ENCODE data around the gene TMEM179.
"Not testable (repeated sequence)": the region's sequence is repeated elsewhere in the genome, so short reads cannot be mapped to it uniquely, and the experiment has no call there.

Gene TMEM179

DNA sequence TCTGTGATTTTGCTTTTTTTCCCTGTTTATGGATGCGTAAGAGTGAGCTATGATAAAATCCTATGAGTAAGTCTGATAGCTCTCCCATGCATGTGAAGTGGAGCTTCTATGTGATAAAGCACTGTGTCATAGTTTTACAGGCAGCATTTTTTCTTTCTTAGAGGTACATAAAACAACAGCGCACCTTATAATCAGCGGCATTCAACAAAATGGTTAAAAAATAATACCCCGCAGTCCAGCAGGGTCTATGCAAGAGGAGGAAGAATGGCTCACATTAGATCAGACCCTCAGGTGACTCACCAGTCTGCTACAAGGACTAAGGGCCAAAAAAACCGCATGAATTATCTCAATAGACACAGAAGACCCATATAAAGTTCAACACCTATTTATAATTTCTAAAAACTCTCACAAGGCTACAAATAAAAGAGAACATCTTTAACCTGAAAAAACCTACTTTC is 33.0 kb upstream of the TMEM179 start:
- DNase-seq: no peak

DNA sequence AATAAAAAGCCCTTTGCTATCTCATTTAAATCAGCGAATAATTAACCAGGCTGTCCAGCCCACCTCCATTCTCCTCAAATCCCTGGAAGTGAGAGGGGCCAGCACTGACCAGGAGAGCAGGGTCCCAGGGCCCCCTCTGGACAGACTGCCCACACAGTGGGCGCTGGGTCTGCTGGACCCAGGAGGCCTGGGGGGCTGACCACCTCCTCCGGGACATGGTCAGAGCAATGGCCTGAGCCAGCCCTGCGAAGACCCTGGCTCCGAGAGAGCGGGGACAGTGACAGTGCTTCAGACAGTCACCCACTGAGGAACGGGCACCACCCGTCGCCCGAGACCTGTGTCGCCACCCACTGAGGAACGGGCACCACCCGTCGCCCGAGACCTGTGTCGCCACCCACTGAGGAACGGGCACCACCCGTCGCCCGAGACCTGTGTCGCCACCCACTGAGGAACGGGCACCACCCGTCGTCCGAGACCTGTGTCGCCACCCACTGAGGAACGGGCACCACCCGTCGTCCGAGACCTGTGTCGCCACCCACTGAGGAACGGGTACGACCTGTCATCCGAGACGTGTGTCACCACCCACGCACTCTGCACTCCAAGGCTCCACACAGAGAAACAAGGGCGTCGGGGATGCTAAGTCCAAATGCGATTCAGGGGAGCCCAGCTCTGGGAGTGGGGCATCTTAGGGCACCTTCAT is 32.4 kb upstream of the TMEM179 start:
- not testable (repeated sequence) for DNase-seq

DNA sequence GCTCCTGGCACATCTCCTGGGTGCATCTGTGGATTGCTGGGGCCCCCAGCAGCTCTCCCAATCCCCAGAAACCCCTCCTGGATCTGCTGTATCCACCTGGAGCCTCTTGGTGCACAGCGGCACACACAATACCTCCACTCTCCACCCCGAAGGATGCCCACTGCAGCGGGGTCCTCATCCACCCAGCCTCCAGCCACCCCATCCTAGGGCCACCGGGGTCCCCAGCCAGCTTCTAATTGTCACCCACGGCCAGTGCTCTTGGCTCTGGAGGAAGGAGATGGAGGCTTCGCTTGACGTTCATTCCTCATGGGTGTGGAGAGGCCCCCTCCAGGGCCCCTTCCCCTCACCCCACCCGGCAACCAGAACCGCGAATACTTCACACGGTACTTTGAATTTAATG is 31.6 kb upstream of the TMEM179 start:
- no peak for DNase-seq

DNA sequence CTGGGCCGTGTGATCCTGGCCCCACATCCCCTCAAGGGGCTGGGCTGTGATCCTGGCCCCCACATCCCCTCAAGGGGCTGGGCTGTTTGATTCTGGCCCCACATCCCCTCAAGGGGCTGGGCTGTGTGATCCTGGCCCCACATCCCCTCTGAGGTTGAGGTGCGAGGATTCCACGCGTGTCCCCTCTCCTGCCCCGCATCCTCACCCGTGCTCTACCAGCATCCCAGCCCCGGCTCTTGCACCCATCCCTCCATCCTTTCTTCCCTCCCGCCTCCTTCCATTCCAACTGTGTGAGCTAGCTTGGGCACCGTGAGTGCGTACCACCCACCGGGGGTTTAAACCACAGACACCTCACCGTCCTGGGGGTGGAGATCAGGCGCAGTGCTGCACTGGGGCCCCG is 31.1 kb upstream of the TMEM179 start:
- no peak for DNase-seq

DNA sequence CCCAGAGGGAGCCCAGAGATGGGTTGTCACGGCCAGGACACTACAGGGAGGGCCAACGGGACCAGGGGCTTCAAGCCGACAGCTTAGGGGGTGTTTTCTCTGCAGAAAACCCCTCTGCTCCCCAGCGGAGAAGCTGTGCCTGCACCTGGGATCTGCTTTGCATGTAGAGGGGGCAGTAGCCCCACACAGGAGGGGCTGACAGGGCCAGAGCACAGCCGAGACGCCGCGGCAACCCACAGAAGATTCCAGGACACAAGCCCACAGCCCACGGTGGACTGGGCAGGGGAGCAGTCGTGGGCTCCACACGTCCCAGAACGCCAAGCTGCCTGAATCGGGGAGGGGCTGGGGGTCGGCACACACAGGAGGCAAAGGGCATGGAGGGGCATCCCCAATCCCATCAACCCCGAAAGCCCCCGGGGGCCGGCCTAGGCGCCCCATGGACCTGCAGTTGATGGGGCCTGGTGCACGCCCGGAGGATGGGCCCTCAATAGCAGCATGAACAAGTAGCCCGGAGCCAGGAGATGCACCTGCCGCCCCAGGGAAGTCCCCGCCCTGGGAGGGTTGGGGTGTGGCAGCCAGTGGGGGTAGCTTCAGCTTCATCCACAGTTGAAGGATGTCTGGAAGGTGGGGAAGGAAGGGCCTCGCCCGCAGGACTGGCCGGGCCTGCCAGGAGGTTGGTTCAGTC is 30.5 kb upstream of the TMEM179 start:
- DNase-seq: no peak

DNA sequence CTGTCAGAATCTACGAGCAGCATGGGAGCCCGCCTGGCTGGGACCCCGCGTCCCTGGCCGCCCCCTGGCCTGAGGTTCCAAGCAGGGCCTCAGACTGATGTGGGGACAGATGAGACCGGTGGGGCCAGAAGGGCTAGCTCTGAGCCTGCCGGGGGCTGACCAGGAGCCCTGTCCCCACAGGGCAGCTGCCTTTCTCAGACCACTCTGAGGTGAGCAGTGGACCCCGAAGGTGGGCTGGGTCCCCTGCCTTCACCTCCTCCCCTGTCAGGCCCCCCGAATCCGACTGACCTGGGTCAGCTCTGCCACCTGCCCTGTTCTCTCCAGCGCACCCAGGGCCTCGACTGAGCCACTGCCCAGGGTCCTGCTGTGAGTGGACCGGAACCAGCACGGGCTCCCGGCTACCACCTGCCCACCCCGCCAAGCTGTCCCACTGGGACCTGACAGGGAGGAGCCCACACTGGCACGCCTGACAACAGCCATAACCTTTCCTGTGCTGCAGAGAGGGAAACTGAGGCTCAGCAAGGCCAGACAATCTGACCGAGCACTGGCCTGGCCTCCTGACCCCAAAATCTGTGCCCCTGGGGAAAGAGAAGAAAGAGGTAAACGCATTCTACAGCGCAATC is 29.7 kb upstream of the TMEM179 start:
- no peak for DNase-seq

DNA sequence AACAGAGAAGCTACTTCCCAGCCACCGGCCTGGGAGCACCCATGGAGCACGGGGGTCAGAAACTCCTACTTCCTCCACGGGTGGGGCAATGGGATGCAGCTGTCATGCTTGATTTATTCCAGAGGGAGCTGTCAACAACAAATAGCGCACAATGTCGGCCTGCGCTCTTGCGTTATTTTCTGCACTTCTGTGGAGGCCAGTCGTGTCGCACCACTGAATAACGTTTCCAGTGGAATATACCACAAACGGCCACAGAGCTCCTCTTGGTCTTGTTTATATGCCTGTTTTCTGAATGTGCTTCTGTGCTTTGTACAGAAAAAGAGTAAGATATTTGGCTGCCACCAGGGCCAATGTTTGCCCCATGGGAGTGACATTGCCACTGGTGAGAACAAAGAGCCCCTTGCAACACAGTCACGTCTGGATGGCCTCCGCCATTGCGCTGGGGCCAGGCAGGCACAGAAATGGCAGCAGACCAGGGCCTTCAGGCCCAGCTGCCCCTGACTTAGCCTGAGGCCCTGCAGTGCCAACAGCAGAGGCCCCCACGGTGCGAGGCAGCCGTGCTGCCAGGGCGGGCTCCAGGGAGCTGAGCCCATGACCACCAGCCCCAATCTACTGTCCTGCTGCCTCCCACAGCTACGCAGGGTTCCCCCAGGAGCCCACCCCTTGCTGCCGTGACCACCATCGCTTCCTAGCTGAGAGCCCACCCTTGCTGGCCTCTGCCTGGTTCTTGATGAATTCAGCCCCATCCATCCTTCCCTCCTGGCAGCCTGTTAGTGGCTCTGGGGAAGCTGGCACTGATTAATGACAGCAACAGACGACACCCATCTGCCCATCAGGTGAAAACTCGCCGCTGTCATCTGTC is 28.9 kb upstream of the TMEM179 start:
- no peak for DNase-seq

DNA sequence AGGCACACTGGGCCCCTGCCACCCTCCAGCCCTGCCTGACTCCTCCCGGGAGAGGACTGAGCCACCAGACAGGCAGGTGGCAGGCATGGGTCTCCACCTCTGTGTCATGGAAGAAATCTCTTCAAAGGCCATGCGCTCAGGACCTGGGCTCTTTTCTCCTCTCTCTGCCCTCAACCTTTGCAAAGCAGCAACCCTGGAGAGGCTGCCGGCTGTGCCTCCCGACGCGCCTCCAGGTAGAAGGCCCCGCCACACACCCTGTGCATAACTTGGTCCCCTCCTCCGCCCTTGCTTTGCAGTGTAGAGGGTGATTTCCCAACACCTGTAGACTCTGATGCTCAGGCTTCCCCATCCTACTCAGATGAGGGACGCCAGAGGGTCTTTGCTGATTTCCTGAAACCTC is 28.2 kb upstream of the TMEM179 start:
- DNase-seq: no peak

DNA sequence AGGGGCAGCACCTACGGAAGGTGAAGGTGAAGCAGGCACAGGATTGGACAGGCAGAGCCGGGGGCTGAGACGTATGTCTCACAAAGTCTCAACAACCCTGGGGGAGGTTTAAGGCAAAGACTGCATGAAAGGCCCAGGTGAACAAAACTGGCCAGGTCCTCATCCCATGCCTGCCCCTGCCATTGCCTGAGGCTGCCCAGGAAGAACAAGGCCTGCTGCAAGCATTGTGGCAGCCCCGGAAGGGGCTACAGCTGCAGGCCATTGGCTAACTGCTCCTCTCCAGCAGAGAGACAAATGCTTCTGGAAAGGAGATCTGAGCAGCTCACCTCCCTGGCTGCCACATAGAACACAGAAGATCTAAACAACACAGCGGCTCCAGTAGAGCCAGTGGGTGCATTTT is 20.4 kb upstream of the TMEM179 start:
- DNase-seq: no peak

DNA sequence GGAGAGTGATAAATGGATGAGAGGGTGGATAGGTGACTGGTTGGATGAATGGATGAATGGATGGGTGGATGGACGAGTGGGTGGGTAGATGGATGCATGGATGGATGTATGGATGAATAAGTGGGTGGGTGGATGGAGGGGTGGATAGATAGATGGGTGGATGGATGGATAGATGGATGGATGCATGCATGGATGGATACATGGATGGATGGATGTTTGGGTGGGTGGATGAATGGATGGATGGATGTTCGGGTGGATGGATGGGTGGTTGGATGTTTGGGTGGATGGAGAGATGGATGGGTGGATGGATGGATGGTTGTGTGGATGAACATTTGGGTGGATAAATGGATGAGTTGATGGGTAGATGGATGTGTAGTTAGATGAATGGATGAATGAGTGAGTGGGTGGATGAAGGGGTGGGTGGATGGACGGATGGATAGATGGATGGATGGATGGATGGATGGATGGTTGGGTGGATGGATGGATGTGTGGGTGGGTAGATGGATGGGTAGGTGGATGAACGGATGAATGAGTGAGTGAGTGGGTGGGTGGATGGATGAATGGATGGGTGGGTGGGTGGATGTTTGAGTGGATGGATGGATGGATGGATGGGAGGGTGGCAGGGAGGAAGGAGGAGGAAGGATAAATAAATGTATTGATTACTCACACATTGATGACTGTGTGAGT is 9.7 kb upstream of the TMEM179 start:
- DNase-seq: no peak

DNA sequence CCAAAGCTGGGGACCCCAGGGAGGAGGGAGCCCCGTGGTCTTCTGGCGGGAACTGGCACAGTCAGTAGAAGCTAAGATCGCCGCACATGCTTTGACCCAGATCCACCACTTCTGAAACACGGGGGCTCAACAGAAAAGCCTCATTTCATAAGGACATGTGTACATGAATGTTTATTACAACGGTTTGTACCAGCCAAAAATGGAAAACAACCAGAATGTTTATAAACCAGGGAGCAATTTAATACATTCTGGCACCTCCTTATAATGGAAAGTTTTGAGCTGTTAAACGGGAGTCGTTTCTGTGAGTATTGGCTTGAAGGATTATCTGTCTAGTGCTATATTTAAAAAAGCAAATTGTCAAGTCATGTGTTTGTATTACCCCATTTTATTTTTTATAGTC is 7.3 kb upstream of the TMEM179 start:
- DNase-seq: no peak

DNA sequence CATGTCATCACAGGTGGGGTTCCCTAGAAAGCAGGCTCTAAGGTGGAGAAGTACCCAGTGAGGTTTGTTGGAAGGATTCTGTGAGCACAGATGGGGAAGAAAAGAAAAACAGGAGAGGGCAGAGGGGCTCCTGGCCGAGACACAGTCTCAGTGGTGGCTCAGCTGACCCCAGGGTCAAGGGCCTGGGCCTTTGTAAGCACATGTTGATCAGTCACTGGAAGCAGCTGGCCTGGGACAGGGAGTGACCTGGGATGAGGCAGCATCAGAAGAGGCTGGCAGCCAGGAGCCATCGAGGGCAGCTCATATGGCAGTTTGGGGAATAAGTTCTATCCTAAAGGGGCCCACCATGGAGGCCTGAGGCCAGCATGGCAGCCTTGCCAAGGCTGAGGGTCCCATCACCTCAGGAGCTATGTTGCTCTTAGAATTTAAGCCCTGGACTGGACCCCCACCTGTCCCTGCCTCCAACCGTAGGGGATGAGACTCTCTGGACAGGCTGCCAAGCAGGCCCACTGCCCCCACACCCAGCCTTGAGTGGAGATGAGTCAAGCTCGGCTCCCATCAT is 6.3 kb upstream of the TMEM179 start:
- DNase-seq: no peak

DNA sequence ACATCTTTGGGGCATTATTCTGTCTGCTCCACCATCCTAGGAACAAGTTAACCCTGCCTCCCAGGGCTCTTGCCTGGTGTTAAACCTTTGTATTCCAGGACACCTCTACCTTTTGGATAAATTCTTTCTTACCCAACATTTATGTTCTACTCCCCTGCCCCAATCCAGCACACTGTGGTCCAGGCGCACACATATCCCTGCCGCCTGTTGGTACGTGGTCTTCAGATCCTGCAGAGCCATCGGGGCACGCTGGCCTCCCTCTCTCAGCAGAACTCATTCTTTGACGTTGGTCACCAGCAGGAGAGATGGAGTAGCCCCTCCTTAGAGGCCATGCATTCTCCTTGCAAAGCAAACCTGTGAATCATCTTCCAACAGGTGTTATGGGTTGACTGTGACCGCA is 5.1 kb upstream of the TMEM179 start:
- no peak for DNase-seq

DNA sequence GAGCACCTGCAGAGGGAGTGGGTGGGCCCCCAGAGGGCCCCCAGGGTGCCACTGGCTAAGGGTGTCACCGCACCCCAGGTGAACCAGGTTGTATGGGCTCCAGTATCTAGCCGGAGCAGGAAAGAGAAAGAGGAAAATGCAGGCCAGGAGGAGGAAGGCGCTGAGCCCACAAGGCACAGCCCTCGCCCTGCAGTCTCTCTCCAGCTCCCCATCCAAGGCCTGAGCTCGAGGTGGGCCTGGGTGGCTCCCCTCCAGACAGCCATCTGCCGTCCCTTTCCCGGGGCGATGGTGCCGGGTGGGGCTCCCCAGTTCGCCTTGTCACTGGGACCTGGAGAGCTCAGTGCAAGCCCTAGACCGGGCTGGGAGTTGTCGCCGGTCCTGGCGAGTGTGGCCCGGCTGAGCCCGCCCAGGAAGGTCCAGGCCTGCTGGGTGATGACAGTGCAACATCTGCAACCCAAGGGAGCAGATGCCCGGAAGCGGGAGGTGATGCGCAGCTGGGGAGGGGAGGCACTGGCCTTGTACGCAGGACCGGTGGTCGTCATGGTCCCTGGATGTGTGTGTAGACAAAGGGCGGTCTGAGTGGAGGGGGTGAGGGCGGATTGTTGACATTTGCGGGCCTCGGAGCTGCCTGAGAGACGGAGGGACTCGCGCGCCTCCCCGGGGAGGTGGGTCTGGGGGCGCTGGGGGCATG is 716 bp downstream of the TMEM179 start:
- DNase-seq: no peak

DNA sequence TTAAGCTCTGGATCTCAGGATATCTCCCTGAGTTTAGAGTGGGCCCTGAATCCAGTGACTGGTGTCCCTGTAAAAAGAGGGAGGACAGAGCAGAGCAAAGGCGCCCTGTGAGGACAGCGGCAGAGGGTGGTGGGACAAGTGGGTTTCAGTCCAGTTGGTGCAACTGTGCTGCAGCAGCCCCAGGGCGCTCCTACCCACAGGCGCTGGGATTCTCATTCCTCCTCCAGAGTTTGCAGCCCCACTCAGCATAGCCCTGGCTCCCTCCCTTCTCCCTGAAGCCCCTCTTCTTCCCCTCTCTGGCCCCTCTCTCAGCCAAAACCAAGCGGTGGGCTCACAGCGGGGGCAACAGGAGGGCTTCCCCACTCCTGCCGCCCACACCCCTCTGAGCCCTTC is 1.6 kb downstream of the TMEM179 start:
- no peak for DNase-seq

DNA sequence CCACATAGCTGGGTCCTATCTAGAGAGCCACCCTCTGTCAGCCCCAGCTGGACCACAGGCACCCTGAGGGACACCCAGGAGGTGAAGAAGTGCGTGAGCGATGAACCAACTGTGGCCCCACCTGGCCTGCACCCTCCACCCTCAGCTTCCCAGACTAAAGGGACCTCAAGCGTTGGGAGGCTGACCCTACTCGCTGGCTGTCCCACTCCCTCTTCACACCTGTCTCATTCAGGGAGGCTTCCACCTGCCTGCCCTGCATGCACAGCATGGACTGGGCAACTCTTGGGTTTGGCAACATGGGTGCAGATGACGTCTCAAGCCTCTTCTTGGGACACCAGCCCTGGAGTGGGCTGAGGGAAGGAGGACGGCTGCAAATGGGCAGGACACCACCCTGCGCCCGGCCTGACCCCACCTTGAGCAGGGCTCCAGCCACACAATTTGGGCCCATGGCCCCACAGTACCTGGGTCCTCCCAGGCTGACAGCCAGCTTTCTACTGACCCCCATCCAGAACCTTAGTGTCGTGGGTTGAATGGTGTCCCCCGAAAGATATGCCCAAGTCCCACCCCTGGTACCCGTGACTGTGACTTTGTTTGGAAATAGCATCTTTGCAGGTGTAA is 2.1 kb downstream of the TMEM179 start:
- no peak for DNase-seq

DNA sequence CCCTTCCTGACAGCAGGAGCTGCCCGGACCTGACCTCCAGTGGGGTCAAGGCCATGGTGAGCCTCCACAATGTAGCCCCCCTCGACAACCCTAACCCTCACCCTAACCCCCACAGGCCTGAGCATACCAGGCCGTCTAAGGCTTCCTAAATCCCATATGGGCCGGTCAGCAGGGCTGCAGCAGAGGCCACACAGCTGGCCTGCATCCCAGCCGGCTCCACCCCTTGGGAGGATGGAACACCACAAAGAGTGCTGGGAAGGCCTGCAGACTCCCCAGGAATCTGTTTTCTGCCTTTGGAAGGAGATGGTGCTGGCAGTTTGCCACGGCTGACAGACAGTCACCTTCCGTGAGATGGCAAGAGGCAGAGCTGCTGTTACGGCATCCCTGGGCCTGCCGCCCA is 2.8 kb downstream of the TMEM179 start:
- no peak for DNase-seq

DNA sequence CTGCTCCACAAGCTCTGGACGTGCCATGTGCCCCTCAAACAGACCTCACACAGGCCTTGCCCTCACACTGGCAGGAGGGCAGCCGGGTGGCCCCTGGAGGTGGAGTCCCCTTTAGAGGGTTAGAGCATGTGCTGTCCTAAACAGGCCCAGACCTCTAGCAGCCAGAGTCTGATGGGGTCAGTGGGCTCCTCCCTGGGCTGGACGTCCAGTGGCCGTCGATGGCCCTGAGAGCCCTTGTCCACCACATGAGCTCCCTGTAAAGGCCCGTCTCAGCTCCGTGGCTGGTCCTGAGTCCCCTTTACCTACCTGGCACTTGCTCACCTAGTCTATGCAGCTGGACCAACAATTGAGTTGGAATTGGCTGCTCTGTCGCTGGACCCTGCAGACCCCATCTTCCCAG is 3.8 kb downstream of the TMEM179 start:
- DNase-seq: no peak

DNA sequence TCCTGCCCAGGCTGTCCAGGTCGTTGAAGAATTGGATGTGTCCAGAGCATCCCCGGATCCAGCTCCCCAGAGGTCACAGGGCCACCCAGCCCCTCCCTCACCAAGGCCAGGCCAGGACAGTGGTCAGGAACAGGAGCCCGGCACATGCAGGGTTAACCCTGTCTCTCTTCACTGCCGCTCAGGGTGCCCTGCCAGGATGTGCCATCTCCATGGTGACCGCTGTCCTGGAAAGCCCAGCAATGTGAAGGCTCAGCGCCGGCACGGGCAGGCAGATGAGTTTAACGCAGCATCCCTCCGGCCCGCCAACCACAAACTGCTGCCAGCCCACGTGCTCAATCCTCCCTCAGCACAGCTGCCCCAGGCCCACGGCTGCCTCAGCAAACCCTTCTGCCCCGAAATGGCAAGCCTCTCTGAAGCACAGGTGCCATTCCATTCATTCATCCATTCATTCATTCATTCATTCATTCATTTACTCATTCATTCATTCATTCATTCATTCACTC is 4.4 kb downstream of the TMEM179 start:
- DNase-seq: no peak

DNA sequence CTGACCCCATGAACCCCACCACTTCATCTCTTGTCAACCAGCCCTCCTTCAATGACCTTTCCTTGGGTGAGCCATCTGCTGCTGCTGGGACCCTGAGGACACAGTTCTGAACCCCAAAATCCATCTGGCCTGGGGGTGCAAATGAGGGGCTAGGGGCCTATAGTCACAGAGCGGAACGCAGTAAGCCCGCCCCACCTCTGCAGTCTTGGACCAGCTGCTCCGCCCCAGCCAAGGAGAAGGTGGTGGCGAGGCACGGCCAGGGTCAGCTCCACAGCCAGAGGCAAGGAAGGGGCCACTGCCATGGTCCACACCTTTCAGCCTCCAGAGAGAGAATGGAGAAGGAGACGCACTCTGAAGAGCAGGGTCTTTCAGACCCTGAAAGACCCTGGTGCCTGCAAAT is 5.1 kb downstream of the TMEM179 start:
- no peak for DNase-seq

DNA sequence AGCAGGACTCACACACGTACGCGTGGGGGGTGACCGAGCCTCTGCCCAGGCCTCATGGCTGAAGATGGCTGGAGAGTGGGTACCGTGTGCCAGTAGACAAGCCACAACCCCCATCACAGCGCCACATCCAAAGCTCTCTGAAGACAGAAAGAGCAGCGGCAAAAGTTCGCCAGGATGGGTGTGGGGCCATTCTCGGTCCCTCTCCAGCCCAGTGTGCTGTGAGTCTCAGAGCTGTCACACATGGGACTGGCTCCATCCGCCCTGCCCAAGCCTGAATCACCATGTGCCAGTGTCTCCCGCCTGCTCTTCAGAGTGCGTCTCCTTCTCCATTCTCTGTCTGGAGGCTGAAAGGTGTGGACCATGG is 5.7 kb downstream of the TMEM179 start:
- DNase-seq: no peak

All from AML-193 (cell line).